ENCODE measurements around the gene RGSL1. TPM values are rescaled to one million over a fixed set of nuclear protein-coding genes. Genes with fewer than 3 reads are reported as not detected.

The RGSL1 gene
- total RNA-seq, 1 donor from 2014 or later = not detected

DNA sequence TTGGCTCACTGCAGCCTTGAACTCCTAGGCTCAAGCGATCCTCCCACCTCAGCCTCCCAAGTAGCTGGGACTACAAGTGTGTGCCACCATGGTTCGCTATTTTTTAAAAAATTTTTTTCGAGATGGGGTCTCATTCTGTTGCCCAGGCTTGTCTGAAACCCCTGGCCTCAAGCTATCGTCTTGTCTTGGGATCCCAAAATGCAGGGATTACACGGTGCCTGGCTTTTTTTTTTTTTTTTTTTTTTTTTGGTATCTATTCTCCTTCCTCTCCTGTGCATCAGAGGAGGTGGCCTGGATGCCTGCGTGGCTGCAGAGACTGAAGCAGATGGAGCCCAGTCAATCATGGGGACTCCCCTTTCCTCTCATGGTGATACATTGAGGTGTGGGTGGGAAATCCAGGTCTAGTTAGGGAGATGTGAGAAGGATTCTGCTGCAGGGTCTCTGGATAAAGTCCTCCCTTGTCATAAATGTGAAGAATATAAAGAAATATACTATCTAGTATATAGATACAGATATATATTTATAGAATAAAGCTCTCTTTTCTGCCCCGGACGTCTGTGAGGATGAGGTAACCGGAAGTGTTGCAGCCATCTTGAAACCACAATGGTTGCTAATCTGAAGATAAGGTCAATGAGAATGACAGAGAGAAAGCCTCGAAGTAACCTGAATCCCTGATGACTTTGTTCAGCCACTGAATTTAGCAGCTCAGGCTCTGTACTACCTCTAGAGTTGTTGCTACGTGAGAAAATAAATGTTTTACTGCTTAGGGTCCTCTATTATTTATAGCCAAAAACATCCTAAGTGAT, 19.5 kb upstream of the RGSL1 start:
- no peaks in the 10 kb centered on the region for H3K4me1 Mint-ChIP-seq (ENCODE audit: unreplicated experiment)
- TF ChIP-seq, protein P1, sequence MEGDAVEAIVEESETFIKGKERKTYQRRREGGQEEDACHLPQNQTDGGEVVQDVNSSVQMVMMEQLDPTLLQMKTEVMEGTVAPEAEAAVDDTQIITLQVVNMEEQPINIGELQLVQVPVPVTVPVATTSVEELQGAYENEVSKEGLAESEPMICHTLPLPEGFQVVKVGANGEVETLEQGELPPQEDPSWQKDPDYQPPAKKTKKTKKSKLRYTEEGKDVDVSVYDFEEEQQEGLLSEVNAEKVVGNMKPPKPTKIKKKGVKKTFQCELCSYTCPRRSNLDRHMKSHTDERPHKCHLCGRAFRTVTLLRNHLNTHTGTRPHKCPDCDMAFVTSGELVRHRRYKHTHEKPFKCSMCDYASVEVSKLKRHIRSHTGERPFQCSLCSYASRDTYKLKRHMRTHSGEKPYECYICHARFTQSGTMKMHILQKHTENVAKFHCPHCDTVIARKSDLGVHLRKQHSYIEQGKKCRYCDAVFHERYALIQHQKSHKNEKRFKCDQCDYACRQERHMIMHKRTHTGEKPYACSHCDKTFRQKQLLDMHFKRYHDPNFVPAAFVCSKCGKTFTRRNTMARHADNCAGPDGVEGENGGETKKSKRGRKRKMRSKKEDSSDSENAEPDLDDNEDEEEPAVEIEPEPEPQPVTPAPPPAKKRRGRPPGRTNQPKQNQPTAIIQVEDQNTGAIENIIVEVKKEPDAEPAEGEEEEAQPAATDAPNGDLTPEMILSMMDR (IDR thresholded peaks at IDR 0.05; ENCODE audit: unreplicated experiment) = no peak
- H3K36me3 Mint-ChIP-seq (ENCODE audit: low read depth, unreplicated experiment) = no peaks in the 10 kb centered on the region
- no peak for DNase-seq (ENCODE audit: low spot score)
- no peak overlapping the region for H3K27ac Mint-ChIP-seq (ENCODE audit: unreplicated experiment)
- no peaks in the 10 kb centered on the region for H3K9me3 Mint-ChIP-seq (ENCODE audit: unreplicated experiment)
- H3K27me3 Mint-ChIP-seq (ENCODE audit: unreplicated experiment) = peaks cover 2% of the 10 kb centered on the region
- no peak overlapping the region for H3K4me3 Mint-ChIP-seq (ENCODE audit: unreplicated experiment)

DNA sequence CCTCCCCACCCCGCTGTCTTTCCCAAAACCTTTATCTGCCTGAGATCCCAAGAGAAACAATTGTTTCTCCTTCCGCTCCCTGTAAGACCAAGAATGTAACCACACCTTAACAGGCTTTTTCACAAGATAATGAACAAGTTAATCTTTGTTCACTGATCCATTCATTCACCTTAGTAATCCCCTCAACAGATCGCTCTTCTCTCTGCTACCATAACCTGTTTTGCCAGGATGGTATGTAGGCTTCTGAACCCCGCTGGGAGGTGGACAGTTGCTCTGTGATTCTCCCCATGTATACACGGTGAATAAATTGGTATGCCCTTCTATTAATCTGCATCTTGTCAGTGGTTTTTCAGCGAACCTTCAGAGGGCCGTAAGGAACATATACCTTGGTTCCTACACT, 18.7 kb upstream of the RGSL1 start:
- TF ChIP-seq, protein P1 (IDR thresholded peaks at IDR 0.05; ENCODE audit: unreplicated experiment) = no peak
- Mint-ChIP-seq H3K27me3 (ENCODE audit: unreplicated experiment) (peaks cover 2% of the 10 kb centered on the region), H3K4me1 (ENCODE audit: unreplicated experiment) (no peaks in the 10 kb centered on the region), H3K27ac (ENCODE audit: unreplicated experiment) (no peak overlapping the region), H3K4me3 (ENCODE audit: unreplicated experiment) (no peak overlapping the region), H3K9me3 (ENCODE audit: unreplicated experiment) (no peaks in the 10 kb centered on the region), H3K36me3 (ENCODE audit: low read depth, unreplicated experiment) (no peaks in the 10 kb centered on the region)
- DNase-seq (ENCODE audit: low spot score) = no peak

DNA sequence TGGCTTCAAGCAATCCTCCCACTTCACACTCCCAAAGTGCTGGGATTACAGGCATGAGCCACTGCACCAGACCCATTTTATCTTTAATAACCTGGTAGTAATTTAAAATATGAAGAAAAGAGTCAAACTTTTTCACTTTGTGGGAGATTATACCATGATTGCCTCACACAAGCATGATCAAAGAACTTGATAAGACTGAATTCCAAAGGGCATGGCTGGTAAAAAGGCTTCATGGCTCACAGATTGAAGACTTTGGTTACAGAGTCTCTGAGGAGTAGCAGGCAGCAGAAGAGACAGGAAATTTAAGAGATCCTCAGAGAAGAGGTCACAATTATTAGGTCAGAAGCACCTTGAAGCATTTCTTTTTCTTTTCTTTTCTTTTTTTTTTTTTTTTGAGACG, 16.4 kb upstream of the RGSL1 start:
- Mint-ChIP-seq H3K27ac (ENCODE audit: unreplicated experiment) (no peak overlapping the region), H3K27me3 (ENCODE audit: unreplicated experiment) (peaks cover 5% of the 10 kb centered on the region), H3K4me3 (ENCODE audit: unreplicated experiment) (no peak overlapping the region), H3K36me3 (ENCODE audit: low read depth, unreplicated experiment) (peaks cover 4% of the 10 kb centered on the region), H3K9me3 (ENCODE audit: unreplicated experiment) (no peaks in the 10 kb centered on the region), H3K4me1 (ENCODE audit: unreplicated experiment) (no peaks in the 10 kb centered on the region)
- no peak for DNase-seq (ENCODE audit: low spot score)
- TF ChIP-seq, protein P1 (IDR thresholded peaks at IDR 0.05; ENCODE audit: unreplicated experiment) = no peak

DNA sequence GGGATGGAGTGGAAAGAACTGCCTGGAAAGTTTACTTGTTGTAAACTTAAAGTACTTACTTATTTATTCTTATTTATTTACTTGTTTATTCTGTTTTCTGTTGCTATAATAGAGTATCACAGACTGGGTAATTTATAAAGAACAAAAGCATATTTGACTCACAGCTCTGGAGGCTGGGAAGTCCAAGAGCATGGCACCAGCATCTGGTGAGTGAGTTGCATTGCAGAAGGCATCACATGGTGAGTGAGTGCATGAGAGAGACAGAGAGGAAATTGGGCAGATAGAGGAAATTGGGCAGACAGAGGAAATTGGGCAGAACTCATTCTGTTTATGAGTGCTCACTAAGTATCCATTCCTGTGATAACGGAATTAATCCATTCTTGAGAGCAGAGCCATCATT, 11.6 kb upstream of the RGSL1 start:
- no peak for DNase-seq (ENCODE audit: low spot score)
- Mint-ChIP-seq H3K4me3 (ENCODE audit: unreplicated experiment) (no peak overlapping the region), H3K4me1 (ENCODE audit: unreplicated experiment) (no peaks in the 10 kb centered on the region), H3K9me3 (ENCODE audit: unreplicated experiment) (no peaks in the 10 kb centered on the region), H3K36me3 (ENCODE audit: low read depth, unreplicated experiment) (peaks cover 4% of the 10 kb centered on the region), H3K27ac (ENCODE audit: unreplicated experiment) (no peak overlapping the region), H3K27me3 (ENCODE audit: unreplicated experiment) (peaks cover 3% of the 10 kb centered on the region)
- TF ChIP-seq, protein P1 (IDR thresholded peaks at IDR 0.05; ENCODE audit: unreplicated experiment) = no peak

DNA sequence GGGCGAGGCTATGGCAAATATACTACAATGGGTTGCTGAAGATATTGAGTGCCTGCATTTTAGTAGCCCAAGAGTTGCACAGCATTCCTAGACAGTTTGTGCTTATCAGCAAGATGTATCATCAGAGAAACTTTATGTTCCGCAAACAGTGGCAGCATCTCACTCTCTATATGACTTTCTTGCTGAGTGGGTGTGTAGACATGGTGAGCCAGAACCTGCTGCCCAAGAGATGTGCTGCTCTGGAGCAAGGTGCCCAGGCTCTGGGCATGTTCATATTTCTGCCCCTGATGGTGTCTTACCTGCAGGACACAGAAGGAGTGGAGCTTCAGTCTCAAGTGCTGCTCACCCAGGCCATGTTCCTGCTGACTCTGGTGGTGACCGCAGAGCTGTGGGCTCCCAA, 8.2 kb upstream of the RGSL1 start:
- TF ChIP-seq, protein P1 (IDR thresholded peaks at IDR 0.05; ENCODE audit: unreplicated experiment) = no peak
- Mint-ChIP-seq H3K27me3 (ENCODE audit: unreplicated experiment) (peaks cover 5% of the 10 kb centered on the region), H3K4me1 (ENCODE audit: unreplicated experiment) (peaks cover 2% of the 10 kb centered on the region), H3K4me3 (ENCODE audit: unreplicated experiment) (no peak overlapping the region), H3K36me3 (ENCODE audit: low read depth, unreplicated experiment) (peaks cover 4% of the 10 kb centered on the region), H3K9me3 (ENCODE audit: unreplicated experiment) (no peaks in the 10 kb centered on the region), H3K27ac (ENCODE audit: unreplicated experiment) (no peak overlapping the region)
- no peak for DNase-seq (ENCODE audit: low spot score)

Data from endothelial cell (in vitro differentiated cells).